ENCODE measurements around the gene SLC5A10.
"Not testable (repeated sequence)": the region's sequence is repeated elsewhere in the genome, so short reads cannot be mapped to it uniquely, and the experiment has no call there.

Gene SLC5A10

DNA sequence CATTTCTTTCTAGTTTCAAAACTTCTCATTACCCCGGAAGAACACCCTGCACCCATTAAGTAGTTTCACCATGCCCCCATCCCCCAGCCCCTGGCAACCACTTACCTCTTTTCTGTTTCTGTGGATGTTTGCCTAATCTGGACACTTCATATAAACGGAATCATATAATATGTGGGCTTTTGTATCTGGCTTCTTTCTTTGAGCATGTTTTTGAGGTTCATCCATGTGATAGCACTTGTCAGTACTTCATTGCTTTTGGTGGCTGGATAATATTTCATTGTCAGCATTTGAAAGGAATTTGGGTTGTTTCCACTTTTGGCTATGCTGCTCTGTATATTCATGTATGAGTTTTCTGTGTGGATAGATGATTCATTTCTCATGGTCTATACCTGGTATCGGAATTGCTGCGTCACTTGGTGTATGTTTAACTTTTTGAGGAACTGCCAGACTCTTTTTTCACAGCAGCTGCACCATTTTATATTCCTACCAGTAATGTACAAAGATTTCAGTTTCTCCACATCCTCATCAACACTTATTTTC lies 30.0 kb upstream of the SLC5A10 start:
- H3K27me3 Mint-ChIP-seq (ENCODE audit: low read depth, poor library complexity), result no peaks in the 10 kb centered on the region
- TF ChIP-seq, protein P1, sequence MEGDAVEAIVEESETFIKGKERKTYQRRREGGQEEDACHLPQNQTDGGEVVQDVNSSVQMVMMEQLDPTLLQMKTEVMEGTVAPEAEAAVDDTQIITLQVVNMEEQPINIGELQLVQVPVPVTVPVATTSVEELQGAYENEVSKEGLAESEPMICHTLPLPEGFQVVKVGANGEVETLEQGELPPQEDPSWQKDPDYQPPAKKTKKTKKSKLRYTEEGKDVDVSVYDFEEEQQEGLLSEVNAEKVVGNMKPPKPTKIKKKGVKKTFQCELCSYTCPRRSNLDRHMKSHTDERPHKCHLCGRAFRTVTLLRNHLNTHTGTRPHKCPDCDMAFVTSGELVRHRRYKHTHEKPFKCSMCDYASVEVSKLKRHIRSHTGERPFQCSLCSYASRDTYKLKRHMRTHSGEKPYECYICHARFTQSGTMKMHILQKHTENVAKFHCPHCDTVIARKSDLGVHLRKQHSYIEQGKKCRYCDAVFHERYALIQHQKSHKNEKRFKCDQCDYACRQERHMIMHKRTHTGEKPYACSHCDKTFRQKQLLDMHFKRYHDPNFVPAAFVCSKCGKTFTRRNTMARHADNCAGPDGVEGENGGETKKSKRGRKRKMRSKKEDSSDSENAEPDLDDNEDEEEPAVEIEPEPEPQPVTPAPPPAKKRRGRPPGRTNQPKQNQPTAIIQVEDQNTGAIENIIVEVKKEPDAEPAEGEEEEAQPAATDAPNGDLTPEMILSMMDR (IDR thresholded peaks at IDR 0.05), result no peak
- H3K4me1 Mint-ChIP-seq, result peaks cover 10% of the 10 kb centered on the region
- no peak for DNase-seq
- H3K27ac Mint-ChIP-seq, result peak overlapping the region; percentile 70
- no peak overlapping the region for H3K4me3 Mint-ChIP-seq
- H3K9me3 Mint-ChIP-seq, result no peaks in the 10 kb centered on the region
- peaks cover 45% of the 10 kb centered on the region for H3K36me3 Mint-ChIP-seq (ENCODE audit: low read depth)

DNA sequence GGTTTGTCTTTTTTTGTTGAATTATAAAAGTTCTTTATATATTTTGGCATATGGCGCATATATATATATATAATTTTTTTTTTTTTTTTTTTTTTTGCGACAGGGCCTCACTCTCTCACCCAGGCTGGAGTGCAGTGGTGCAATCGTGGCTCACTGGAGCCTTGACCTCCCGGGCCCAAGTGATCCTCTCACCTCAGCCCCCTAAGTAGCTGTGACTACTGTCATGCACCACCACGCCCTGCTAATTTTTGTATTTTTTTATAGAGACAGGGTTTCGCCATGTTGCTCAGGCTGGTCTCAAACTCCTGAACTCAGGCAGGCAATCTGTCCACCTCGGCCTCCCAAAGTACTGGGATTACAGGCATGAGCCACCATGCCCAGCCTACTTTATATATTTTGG lies 29.4 kb upstream of the SLC5A10 start:
- H3K36me3 Mint-ChIP-seq (ENCODE audit: low read depth), result peaks cover 40% of the 10 kb centered on the region
- H3K27me3 Mint-ChIP-seq (ENCODE audit: low read depth, poor library complexity); H3K9me3 Mint-ChIP-seq; DNase-seq; H3K4me3 Mint-ChIP-seq; H3K27ac Mint-ChIP-seq; H3K4me1 Mint-ChIP-seq: not testable (repeated sequence)

DNA sequence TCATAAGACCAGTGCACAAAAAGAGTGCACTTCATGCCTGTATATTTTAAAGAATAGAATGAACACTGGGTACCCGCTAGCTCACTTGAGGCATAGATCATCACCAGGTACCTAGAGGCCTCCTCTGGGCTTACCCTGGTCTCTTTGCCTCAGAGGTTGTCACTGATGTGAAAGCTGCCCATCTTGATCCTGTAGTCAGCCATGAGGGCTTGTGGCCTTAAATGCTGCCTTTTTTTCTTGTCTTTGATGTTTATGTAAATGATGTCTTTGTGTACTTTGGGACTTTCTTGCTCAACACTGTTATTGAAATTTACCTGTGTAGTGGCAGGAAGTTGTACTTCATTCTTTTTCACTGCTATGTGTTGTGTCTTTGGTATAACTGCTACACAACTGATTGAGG lies 26.8 kb upstream of the SLC5A10 start:
- Mint-ChIP-seq H3K27ac (peak overlapping the region; percentile 23), H3K36me3 (ENCODE audit: low read depth) (peaks cover 38% of the 10 kb centered on the region), H3K27me3 (ENCODE audit: low read depth, poor library complexity) (no peaks in the 10 kb centered on the region), H3K9me3 (no peaks in the 10 kb centered on the region), H3K4me3 (no peak overlapping the region), H3K4me1 (peaks cover 10% of the 10 kb centered on the region)
- DNase-seq, result no peak
- TF ChIP-seq, protein P1 (IDR thresholded peaks at IDR 0.05), result no peak

DNA sequence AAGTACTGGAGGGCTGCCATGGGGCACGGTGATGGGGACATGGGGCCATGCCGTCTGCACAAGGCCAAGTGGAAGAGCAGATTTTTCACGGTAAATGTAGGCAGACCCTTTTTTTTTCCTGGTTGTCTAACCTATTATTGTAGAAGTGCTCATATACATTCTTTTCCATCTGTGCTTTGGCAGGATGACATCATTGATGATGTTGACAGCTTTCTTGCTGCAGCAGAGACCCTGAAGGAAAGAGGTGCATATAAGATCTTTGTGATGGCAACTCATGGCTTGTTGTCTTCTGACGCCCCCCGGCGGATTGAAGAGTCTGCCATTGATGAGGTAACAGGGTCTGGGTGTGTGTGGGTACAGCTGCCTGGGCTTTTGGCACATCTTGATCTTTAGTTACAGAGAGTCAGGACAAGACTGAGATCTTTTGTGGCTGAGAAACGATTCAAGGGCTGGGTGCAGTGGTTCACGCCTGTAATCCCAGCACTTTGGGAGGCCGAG lies 23.3 kb upstream of the SLC5A10 start:
- TF ChIP-seq, protein P1 (IDR thresholded peaks at IDR 0.05), result no peak
- Mint-ChIP-seq H3K27me3 (ENCODE audit: low read depth, poor library complexity) (no peaks in the 10 kb centered on the region), H3K27ac (peak overlapping the region; percentile 57), H3K36me3 (ENCODE audit: low read depth) (peaks cover 47% of the 10 kb centered on the region), H3K9me3 (no peaks in the 10 kb centered on the region), H3K4me3 (no peak overlapping the region), H3K4me1 (peaks cover 4% of the 10 kb centered on the region)
- DNase-seq, result no peak

DNA sequence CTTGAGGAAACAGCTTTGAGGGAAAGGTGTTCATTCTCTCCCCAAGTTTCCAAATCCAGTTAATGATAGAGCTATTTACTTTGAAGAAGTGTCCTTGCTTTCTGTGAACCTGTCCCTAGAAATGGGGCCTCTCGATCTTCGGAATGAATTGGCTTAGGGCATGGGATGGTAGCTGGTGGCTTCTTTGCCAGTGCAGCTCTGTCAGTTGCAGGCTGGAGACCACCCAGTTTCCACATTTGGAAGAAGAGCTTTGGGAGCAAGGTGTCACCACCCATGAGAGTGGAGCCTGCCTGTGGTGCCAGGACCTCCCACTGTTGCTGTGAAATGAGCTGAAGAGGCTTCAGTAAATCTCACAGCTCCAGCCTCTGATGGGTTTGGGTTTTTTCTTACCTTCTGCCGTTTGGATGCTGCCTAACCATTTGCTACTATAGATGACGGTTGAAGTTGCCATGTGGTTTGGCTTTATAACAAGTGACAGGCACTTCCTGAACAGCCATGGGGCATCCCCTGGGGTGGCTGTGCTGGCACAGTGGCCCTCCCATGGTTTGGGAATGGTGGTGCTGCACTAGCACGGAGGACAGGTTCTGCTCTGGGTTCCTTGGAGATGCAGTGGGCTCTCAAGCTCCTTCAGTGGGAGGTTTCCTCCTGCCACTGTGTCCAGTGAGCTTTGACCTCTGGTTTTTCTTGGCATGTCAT lies 19.5 kb upstream of the SLC5A10 start:
- H3K27me3 Mint-ChIP-seq (ENCODE audit: low read depth, poor library complexity), result peaks cover 7% of the 10 kb centered on the region
- DNase-seq, result no peak

More for the DNA sequence above, 19.5 kb upstream of the SLC5A10 start:
- TF ChIP-seq, protein P1 (IDR thresholded peaks at IDR 0.05), result no peak
- peaks cover 34% of the 10 kb centered on the region for H3K36me3 Mint-ChIP-seq (ENCODE audit: low read depth)
- no peak overlapping the region for H3K4me3 Mint-ChIP-seq
- peaks cover 4% of the 10 kb centered on the region for H3K4me1 Mint-ChIP-seq
- no peaks in the 10 kb centered on the region for H3K9me3 Mint-ChIP-seq
- peak overlapping the region; percentile 61 for H3K27ac Mint-ChIP-seq

All from nephron progenitor cell (in vitro differentiated cells).